K562 (cell line): ENCODE measurements around the gene IFIT2. TPM values are rescaled to one million over a fixed set of nuclear protein-coding genes. Genes with fewer than 3 reads are reported as not detected.
A peak's percentile ranks its signal among the peaks of the same experiment; 100 is the strongest.

Experiments
- ATF7 ChIP-seq: fragments of 450-650 bp; IDR thresholded peaks from 2 replicates; pipeline ENCODE4 v1.7.1; 2014; ENCODE audit warnings: mild to moderate bottlenecking, moderate library complexity
- CREB5 ChIP-seq: fragments of 250-450 bp; sonication (Bioruptor Pico); IDR thresholded peaks from 2 replicates; pipeline ENCODE4 v1.5.0; 2020; ENCODE audit warnings: mild to moderate bottlenecking
- CTCF ChIP-seq, 3 experiments: IDR thresholded peaks in 2 of 3; conservative IDR thresholded peaks in 1 of 3; 2 replicates each; pipeline ENCODE4 v1.5.1; 2011 to 2012; ENCODE audit warnings: low read length in 3 of 3, mild to moderate bottlenecking in 3 of 3, control low read depth in 2 of 3, improper control_type of control experiment in 1 of 3, inconsistent platforms in 1 of 3, low read depth in 1 of 3, mixed read lengths in 1 of 3, moderate library complexity in 1 of 3; ENCODE audit not compliant: insufficient read depth in 2 of 3
- EP400 ChIP-seq: fragments of 450-650 bp; IDR thresholded peaks from 2 replicates; pipeline ENCODE4 v1.6.1; 2017; ENCODE audit warnings: antibody characterized with exemption, mild to moderate bottlenecking, moderate library complexity
- FIP1L1 ChIP-seq: fragments of 200-400 bp; formaldehyde crosslinking; IDR thresholded peaks from 2 replicates; pipeline ENCODE4 v1.6.1; 2018; ENCODE audit warnings: mild to moderate bottlenecking, low read depth, low read length; ENCODE audit not compliant: poor library complexity, severe bottlenecking
- HDAC3 ChIP-seq: fragments of 450-650 bp; IDR thresholded peaks from 2 replicates; pipeline ENCODE4 v1.6.1; 2018; ENCODE audit warnings: borderline replicate concordance, mild to moderate bottlenecking, moderate library complexity; ENCODE audit not compliant: partially characterized antibody
- MBD2 ChIP-seq: sonication (generic); IDR thresholded peaks from 2 replicates; pipeline ENCODE4 v1.6.1; 2016; ENCODE audit warnings: low read depth, borderline replicate concordance
- MYBL2 ChIP-seq, 2 experiments: fragments of 450-650 bp in 1 of 2; sonication (generic) in 1 of 2; formaldehyde crosslinking in 1 of 2; IDR thresholded peaks; 2 replicates each; pipeline versions ENCODE4 v1.6.1 to v1.8.1; 2017 to 2022; ENCODE audit warnings: borderline replicate concordance in 1 of 2, inconsistent platforms in 1 of 2, low read depth in 1 of 2, mild to moderate bottlenecking in 1 of 2, missing genetic modification reagents in 1 of 2, moderate library complexity in 1 of 2
- RFX5 ChIP-seq: IDR thresholded peaks from 2 replicates; pipeline ENCODE4 v1.6.1; 2011; ENCODE audit warnings: low read depth, mild to moderate bottlenecking, improper control_type of control experiment, low read length
- TFAP4 ChIP-seq: sonication (generic); formaldehyde crosslinking; IDR thresholded peaks from 2 replicates; pipeline ENCODE4 v1.8.0; 2022; ENCODE audit warnings: missing genetic modification reagents, mild to moderate bottlenecking, moderate library complexity, borderline replicate concordance
- THAP12 ChIP-seq: fragments of 250-450 bp; sonication (Bioruptor Pico); IDR thresholded peaks from 2 replicates; pipeline ENCODE4 v1.9.0; 2021; ENCODE audit warnings: mild to moderate bottlenecking, inconsistent platforms
- U2AF2 ChIP-seq: fragments of 200-400 bp; formaldehyde crosslinking; optimal IDR thresholded peaks from 2 replicates; pipeline ENCODE3; 2017; ENCODE audit warnings: low read depth, mild to moderate bottlenecking, low read length
- ZNF140 ChIP-seq: fragments of 250-450 bp; sonication (Bioruptor Pico); IDR thresholded peaks from 2 replicates; pipeline ENCODE4 v1.8.0; 2021; ENCODE audit warnings: moderate library complexity, mild to moderate bottlenecking, inconsistent platforms
- ZNF655 ChIP-seq: fragments of 250-450 bp; sonication (Bioruptor Pico); IDR thresholded peaks from 2 replicates; pipeline ENCODE4 v1.5.0; 2021
- ZNF740 ChIP-seq, 3 experiments: fragments of 200-800 bp in 1 of 3; sonication (Bioruptor generic) in 1 of 3; sonication (generic) in 1 of 3; formaldehyde crosslinking in 1 of 3; IDR thresholded peaks; 2 replicates each; pipeline versions ENCODE4 v1.6.1 to v1.8.0; 2016 to 2022; ENCODE audit warnings: mild to moderate bottlenecking in 2 of 3, missing compliant biosample characterization in 2 of 3, missing genetic modification characterization in 2 of 3, missing genetic modification reagents in 1 of 3
- polyA plus RNA-seq, 8 experiments: library from polyadenylated mRNA; depleted of rRNA in 4 of 8; stranded (reverse) in 5 of 8; unstranded in 3 of 8; fragments of >200 nt; fragmentation: Nextera tagmentation in 2 of 8; fragmentation: Illumina TruSeq in 1 of 8; extraction: Ambion mirVana in 2 of 8; extraction: Trizol in 1 of 8; gene quantifications; 2 replicates each; pipeline versions ENCODE4 v1.2.1 to v1.2.3, GENCODE V29; 2011 to 2014; ENCODE audit warnings: inconsistent platforms in 1 of 8, missing spikeins in 1 of 8
- total RNA-seq, 7 experiments: library from RNA; depleted of rRNA in 6 of 7; stranded (reverse); fragments of >200 nt in 6 of 7; fragmentation: Illumina TruSeq in 2 of 7; extraction: Trizol in 2 of 7; gene quantifications; 2 replicates each; pipeline versions ENCODE4 v1.2.1 to v1.2.3, GENCODE V29; 2011 to 2021; ENCODE audit warnings: low replicate concordance in 1 of 7

The IFIT2 gene
- total and polyA plus RNA-seq, 9 of the 15 experiments (the other 6 are each of a cell fraction or from before 2014, with no cell fraction given) = 0.03 to 0.25 (median 0.10) TPM; not detected in 1

GRCh38 chr10:89327803-89328441, 26.1 kb downstream of the IFIT2 start, which contains the start of gene IFIT3 (continued):
- TF ChIP-seq CTCF (IDR thresholded peaks at IDR 0.05 in 2 of 3, conservative IDR thresholded peaks at IDR 0.05 in 1 of 3; ENCODE audit: insufficient read depth in 2 of 3, low read depth in 1 of 3, low read length in 3 of 3) (0 out of 6 replicates have a peak, but pooled peaks of 1 of the 3 experiments have one; percentile 7), EP400 (peak; percentile 65), CREB5 (CRISPR knock-in tag) (no peak), ZNF655 (CRISPR knock-in tag) (no peak), ZNF740 (CRISPR knock-in tag; IDR thresholded peaks at IDR 0.05) (no peak), ZNF740 (tag; IDR thresholded peaks at IDR 0.05) (0 out of 4 replicates have a peak, but pooled peaks of 1 of the 2 experiments have one; percentile 38), HDAC3 (no peak), RFX5 (no peak), THAP12 (CRISPR knock-in tag) (no peak), U2AF2 (no peak), TFAP4 (no peak; the same call in 1 of the 2 replicates), FIP1L1 (no peak), ZNF140 (CRISPR knock-in tag) (no peak), MYBL2 (IDR thresholded peaks at IDR 0.05; ENCODE audit: low read depth) (peak; percentile 53; the same call in 1 of the 2 replicates), MYBL2 (CRISPR knock-in tag; IDR thresholded peaks at IDR 0.05; ENCODE audit: borderline replicate concordance) (no peak), ATF7 (peak; percentile 56; the same call in 1 of the 2 replicates), MBD2 (no peak)
